Thoracic aorta (tissue), 2 donors: ENCODE results near the gene FNDC8. TPM values are rescaled to one million over a fixed set of nuclear protein-coding genes. Genes with fewer than 3 reads are reported as not detected.

Source experiments
- ATAC-seq: fragments of 150-250 bp; one replicate; pipeline ENCODE4 v1.8.0; 2017; ENCODE audit warnings: low read depth; ENCODE audit not compliant: insufficient number of reproducible peaks, low FRiP score
- DNase-seq: peaks from one replicate; pipeline ENCODE4 v3.0.0-alpha.2; 2020; ENCODE audit warnings: low spot score
- H3K27ac ChIP-seq, 2 donors: fragments of 200-600 bp; sonication (generic); 1 replicate in 1 of 2; 2 replicates in 1 of 2; pipeline ENCODE4 v1.5.1; 2016; ENCODE audit warnings: mild to moderate bottlenecking in 2 of 2, moderate library complexity in 2 of 2
- H3K27me3 ChIP-seq: fragments of 200-600 bp; sonication (generic); replicated peaks from 2 replicates; pipeline ENCODE4 v1.6.0; 2016; ENCODE audit warnings: mild to moderate bottlenecking; ENCODE audit not compliant: insufficient read depth
- H3K36me3 ChIP-seq: fragments of 200-600 bp; sonication (generic); one replicate; pipeline ENCODE4 v1.5.1; 2016
- H3K4me1 ChIP-seq, 2 donors: fragments of 200-600 bp; sonication (generic); 1 replicate in 1 of 2; 2 replicates in 1 of 2; pipeline versions ENCODE4 v1.5.1 to v1.6.0; 2016; ENCODE audit warnings: low read depth in 2 of 2, mild to moderate bottlenecking in 1 of 2; ENCODE audit not compliant: control insufficient read depth in 1 of 2
- H3K4me3 ChIP-seq: fragments of 200-600 bp; sonication (generic); 2 replicates; pipeline ENCODE4 v1.5.1; 2016; ENCODE audit warnings: mild to moderate bottlenecking
- H3K9me3 ChIP-seq: fragments of 200-600 bp; sonication (generic); 2 replicates; pipeline ENCODE4 v1.5.1; 2016
- total RNA-seq, 2 donors: library from RNA; depleted of rRNA; stranded (reverse); fragments of >200 nt; gene quantifications; one replicate each; pipeline versions ENCODE4 v1.1.0 to v1.2.3, GENCODE V29; 2016
- TF ChIP-seq, protein P1 (sequence below): fragments of 200-600 bp; sonication (generic); IDR thresholded peaks from one replicate; pipeline ENCODE4 v1.5.1; 2019; ENCODE audit warnings: antibody characterized with exemption

The FNDC8 gene
- total RNA-seq, 2 donors from 2014 or later, result not detected

DNA sequence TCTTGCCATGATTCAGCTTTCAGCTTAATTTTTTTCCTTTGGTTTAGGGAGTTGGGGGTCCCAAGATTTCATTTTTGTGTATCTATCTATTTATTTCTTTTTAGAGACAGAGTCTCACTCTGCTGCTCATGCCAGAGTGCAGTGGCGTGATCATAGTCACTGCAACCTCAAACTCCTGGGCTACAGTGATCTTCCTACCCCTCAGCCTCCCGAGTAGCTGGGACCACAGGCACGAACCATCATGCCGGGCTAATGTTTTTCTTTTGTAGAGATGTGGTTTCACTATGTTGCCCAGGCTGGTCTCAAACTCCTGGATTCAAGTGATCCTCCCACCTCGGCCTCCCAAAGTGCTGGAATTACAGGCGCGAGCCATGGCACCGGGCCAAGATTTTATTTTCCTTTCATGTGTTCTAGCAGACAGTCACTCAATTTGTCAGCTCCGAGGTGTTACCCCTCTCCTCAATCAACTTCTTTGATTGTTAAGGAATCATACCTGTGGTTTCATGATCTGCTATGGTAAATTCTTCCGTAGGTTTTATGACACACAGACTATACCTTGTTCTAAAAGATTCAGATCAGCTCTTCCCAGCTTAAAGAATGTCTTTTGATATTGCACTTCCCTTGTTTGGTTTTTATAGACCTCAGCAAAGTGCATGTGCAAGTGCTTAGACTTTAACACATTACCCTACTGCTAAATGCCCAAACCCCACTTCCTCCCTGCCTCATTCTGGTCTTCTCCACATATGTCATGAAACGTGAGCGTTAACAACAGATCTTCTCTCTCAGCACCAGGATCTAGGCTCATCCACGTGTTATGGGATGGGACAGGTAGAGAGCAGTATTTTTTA lies 39.2 kb downstream of the FNDC8 start:
- Histone ChIP-seq H3K27ac (no peak overlapping the region), H3K4me1 (no peaks in the 10 kb centered on the region), H3K4me3 (no peak overlapping the region), H3K27me3 (no peaks in the 10 kb centered on the region), H3K36me3 (no peaks in the 10 kb centered on the region), H3K9me3 (no peaks in the 10 kb centered on the region)
- TF ChIP-seq, protein P1, sequence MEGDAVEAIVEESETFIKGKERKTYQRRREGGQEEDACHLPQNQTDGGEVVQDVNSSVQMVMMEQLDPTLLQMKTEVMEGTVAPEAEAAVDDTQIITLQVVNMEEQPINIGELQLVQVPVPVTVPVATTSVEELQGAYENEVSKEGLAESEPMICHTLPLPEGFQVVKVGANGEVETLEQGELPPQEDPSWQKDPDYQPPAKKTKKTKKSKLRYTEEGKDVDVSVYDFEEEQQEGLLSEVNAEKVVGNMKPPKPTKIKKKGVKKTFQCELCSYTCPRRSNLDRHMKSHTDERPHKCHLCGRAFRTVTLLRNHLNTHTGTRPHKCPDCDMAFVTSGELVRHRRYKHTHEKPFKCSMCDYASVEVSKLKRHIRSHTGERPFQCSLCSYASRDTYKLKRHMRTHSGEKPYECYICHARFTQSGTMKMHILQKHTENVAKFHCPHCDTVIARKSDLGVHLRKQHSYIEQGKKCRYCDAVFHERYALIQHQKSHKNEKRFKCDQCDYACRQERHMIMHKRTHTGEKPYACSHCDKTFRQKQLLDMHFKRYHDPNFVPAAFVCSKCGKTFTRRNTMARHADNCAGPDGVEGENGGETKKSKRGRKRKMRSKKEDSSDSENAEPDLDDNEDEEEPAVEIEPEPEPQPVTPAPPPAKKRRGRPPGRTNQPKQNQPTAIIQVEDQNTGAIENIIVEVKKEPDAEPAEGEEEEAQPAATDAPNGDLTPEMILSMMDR, result no peak
- ATAC-seq (no peak), DNase-seq (no peak)

DNA sequence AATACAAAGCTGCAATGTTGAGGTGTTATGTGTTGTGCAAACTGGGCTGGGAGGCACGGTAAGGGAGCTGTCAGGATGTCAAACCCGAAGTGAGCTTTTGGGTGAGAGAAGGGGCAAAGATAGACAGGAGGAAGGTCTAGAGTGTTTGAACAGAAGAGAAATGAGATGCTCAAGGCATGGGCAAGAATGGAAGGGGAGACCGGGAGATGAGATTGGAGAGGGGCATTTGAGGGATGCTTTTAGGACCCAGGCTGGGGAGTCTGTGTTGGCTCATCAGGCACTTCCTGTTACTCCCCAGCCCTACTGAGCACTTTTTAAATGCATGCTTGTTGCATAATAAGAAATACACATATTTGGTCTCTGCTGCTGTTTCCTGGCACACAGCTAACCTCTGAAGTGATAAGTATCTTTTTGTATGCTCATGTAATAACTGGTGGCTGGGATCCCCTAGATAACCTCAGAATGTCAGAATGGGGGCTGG lies 39.9 kb downstream of the FNDC8 start:
- Histone ChIP-seq H3K36me3 (no peaks in the 10 kb centered on the region), H3K4me3 (no peak overlapping the region), H3K27ac (no peak overlapping the region), H3K4me1 (no peaks in the 10 kb centered on the region), H3K27me3 (no peaks in the 10 kb centered on the region), H3K9me3 (no peaks in the 10 kb centered on the region)
- ATAC-seq (no peak), DNase-seq (no peak)
- TF ChIP-seq, protein P1, result no peak

DNA sequence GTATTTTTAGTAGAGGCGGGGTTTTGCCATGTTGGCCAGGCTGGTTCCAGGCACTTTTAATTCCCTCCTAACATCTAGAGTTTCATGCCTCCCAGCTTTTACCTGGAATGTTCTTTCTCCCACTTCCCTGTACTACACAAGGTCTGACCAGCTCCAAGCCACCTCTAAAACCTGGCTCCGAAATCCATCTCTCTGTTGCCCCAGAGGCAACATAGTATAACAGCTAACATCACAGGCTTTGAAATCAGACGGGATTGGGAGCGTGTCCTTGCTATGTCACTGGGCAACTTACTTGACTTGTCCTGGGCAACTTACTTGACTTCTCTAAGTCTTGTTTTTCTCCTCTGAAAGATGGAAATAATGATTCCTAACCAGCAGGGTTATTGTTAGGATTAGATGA lies 41.3 kb downstream of the FNDC8 start:
- no peaks in the 10 kb centered on the region for H3K4me1 ChIP-seq
- H3K9me3 ChIP-seq, result no peaks in the 10 kb centered on the region
- TF ChIP-seq, protein P1, result no peak
- ATAC-seq (no peak), DNase-seq (no peak)
- no peak overlapping the region for H3K4me3 ChIP-seq
- H3K27me3 ChIP-seq, result no peaks in the 10 kb centered on the region
- no peaks in the 10 kb centered on the region for H3K36me3 ChIP-seq
- no peak overlapping the region for H3K27ac ChIP-seq

DNA sequence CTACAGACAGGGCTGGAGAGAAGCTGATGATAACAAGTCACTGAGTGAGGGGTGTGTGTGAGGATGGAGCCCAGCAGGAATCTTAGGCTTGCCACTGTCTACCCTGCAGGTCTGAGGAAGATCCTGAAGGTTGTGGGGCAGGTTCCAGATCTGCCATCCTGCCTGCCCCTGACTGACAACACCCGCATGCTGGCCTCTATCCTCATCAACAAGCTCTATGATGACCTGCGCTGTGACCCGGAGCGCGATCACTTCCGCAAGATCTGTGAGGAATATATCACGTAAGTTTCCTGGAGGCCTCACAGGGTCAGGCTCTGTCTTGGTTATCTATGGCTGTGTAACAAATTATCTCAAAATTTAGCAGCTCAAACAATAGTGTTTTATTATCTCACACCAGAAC lies 42.5 kb downstream of the FNDC8 start:
- Histone ChIP-seq H3K4me3 (no peak overlapping the region), H3K9me3 (no peaks in the 10 kb centered on the region), H3K36me3 (no peaks in the 10 kb centered on the region), H3K27ac (no peak overlapping the region), H3K27me3 (no peaks in the 10 kb centered on the region), H3K4me1 (no peaks in the 10 kb centered on the region)
- TF ChIP-seq, protein P1, result no peak
- DNase-seq, result no peak
- no peak for ATAC-seq

DNA sequence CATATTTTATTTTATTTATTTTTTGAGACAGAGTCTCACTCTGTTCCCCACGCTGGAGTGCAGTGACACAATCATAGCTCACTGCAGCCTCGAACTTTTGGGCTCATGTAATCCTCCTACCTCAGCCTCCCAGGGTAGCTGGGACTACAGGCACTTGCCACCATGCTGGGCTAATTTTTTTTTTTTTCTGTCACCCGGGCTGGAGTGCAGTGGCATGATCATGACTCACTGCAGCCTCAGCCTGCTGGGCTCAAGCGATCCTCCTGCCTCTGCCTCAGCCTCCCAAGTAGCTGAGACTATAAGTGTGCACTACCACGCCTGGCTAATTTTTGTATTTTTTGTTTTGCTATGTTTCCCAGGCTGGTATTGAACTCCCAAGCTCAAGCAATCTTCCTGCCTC lies 43.3 kb downstream of the FNDC8 start:
- ATAC-seq, result no peak
- Histone ChIP-seq H3K9me3 (no peaks in the 10 kb centered on the region), H3K36me3 (no peaks in the 10 kb centered on the region), H3K4me3 (no peak overlapping the region), H3K27ac (no peak overlapping the region), H3K4me1 (no peaks in the 10 kb centered on the region), H3K27me3 (no peaks in the 10 kb centered on the region)
- no peak for DNase-seq
- TF ChIP-seq, protein P1, result no peak
